GM18867 (cell line): Measurements from ENCODE around the gene YBX1.
"Not testable (repeated sequence)": the region's sequence is repeated elsewhere in the genome, so short reads cannot be mapped to it uniquely, and the experiment has no call there.

Source experiments
- ATAC-seq: cut with Tn5 transposase; IDR thresholded peaks from one replicate; pipeline ENCODE4 v1.9.1; 2021; ENCODE audit warnings: mild to moderate bottlenecking, moderate library complexity; ENCODE audit not compliant: unreplicated experiment

YBX1 gene

DNA sequence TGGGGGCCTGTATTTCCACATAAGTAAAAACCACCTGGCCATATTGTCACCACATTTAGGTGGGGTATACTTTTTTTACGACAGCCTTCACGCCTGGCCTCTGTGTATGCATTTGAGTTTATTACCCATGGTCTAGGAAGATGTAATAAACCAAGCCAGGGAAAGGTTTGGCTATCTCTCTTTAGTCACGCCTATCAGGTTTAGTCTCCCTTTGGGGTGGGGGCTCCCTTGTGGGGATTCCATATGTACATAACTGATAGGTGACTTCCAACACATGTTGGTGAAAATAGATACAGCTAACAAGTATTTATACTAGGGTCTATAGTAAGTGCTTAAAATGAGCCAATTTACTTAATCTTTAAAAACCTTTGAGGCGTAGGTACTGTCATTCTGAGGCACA, 4.2 kb downstream of the YBX1 start:
- ATAC-seq = no peak

DNA sequence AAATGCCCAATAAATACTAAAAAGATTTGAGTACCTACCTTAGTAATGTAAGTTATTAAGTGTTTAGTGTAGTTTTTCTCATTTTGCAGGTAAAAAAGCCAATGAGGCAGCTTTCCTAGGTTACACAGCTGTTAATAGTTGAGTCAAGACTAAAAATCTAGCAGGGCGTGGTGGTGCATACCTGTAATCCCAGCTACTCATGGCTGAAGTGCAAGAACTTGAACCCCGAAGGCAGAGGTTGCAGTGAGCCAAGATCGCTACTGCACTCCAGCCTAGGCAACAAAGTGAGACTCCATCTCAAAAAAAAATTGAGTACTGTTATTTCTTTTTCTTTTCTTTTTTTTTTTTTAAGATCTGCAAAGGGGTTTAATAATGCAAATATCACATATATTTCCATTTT, 7.7 kb downstream of the YBX1 start:
- no peak for ATAC-seq

DNA sequence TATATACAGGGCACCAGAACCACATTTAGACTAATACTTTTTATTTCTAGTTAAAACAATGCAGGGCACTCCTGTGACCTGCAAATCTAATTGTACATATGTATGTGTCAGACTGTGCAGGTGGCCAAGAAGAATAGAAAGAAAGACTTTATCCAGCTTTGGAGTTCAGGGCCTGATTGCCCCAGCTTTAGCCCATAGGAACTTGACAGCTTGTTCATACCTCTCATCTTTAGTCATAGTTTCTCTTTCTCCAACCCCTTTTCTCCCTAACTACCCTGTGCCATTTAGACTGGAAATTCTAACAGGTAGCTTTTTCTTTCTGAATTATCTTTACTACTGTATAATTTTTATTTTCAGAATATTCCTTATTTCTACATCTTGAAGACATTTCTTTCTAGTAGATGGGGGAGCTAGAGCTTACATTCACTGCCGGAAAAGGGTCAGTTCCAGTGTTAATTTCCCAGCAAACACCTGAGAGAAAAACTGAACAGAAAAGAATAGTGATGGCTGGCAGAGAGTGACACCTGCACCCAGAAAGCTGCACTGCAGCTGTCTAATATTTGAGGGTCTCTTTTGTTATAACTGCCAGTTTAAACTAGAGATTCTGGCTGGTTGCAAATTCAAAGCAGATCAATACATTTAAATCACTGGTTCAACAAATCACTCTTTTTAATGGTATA, 8.4 kb downstream of the YBX1 start:
- no peak for ATAC-seq

DNA sequence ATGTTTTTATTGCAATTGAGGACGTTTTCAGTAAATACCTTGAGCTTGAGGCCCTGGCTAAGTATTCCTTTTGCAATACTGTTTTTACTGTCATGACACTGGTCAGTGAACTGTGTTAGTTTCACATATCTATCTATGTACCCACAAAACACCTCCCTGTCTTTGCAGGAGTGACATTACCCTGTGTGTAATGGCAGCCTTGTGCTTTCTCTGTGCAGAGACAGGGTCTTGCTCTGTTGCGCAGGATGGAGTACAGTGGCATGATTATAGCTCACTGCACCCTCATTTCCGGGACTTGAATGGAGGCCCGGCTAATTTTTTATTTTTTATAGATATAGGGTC, 8.9 kb downstream of the YBX1 start:
- ATAC-seq = no peak

DNA sequence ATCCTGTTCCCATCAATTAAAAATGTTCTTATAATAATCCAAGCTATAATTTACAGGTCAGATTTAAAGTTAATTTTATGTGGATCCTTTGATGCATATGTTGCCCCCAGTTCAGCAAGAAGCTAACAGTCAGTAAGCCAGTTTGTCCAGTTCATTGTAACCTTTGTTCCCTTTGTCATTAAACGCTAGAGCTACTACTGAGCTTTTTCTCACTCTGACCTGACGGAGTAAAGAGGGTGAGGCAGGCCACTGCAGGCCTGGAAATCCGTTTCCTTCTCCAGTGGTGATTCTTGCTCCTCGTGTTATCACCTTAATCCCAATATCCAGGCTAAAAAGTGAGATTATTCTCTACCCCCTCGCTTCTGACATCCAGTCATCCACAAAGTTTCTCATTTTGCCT, 10.2 kb downstream of the YBX1 start:
- ATAC-seq = no peak

DNA sequence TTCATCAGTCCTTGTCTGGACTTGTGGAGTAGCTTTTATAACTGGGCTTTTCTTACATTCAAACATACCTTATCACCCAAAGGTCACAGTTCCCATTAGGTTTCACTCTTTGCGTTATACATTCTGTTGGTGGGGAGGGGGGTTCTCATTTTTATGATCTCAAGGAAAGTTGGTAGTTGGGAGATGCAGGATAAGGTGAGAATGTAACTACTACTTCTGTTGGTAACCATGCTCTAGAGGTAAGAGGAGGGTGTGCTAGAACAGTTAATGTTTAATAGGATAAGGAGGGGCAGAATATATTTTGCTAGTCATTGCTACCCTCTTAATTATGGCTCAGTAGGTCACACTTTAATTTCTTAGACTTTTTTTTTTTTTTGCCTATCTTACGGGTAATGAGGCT, 10.7 kb downstream of the YBX1 start:
- no peak for ATAC-seq

DNA sequence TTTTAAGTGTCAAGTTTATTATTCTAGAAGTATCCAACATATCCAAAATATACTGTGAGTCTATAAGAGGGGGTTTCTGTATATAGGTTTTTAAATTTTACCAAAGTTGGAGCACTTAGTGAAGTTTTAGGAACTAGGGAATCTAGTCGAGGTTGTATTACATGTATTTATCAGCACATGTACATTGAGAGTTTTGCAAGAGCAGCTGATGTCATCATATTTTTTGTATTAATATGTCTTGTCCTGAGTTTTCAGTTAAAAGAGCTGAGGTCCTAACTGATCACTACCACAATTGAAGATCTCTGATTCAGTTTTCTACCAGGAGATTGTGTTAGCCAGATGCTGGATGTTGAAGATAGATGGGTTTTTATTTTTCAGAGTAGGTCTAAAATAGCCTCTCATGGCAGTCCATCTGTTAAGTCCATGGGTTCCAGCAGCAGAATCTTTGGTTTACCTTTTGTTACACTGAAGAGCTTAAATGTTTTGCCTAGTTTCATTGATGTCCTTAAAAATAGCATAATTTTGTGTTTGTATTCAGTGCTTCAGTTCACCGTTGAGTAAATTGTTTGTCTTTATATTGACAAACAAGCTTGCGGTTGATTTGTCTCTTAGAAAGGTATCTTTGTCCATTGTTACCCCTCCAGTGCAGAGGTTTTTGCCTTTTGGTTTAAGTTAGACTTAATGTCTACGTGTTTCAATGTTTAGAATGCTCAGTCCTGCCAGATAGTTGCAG, 16.0 kb downstream of the YBX1 start:
- no peak for ATAC-seq

DNA sequence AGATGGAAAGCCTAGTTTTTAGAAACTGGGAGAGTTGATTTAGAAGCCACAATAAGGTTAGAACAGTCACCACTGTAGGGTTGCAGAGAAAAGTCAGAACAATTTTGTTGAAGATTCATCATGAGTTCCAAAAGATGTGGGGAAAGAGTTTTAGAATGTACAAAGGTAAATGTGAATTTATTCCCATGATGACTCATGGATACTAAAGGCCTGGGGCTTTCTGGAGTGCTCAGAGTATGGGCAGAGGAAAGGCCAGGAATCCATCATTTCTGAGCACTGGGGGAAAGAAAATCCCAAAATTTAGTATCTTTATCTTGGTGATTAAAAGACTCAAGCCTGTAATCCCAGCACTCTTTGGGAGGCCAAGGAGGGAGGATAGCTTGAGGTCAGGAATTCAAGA, 17.8 kb downstream of the YBX1 start:
- no peak for ATAC-seq

DNA sequence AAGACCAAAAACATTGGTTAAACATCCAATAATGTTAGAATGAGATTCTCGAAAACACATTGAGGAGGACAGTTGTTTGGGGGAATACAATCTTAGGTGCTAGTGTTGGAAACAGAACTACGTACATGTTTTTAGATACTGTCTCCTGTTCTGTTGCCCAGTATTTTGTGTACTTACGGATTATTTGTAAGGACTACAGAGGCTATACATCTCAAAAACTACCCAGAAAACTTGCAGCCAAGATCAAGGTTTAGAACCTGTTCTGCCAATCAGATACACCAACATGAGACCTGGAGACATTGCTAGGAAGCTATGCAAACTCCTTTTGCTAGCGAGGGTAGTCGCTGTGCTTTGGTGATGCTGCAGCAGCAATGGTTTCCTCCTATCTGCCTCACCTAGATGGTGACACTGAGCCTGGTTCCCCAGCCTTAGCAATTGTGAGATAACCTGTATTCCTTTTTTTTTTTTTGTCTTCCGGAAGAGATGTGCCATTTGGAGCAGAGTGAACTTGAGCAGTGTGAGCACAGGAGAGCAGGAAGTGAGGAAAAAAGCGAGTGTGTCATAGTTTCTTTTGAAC, 21.8 kb downstream of the YBX1 start:
- ATAC-seq = no peak

DNA sequence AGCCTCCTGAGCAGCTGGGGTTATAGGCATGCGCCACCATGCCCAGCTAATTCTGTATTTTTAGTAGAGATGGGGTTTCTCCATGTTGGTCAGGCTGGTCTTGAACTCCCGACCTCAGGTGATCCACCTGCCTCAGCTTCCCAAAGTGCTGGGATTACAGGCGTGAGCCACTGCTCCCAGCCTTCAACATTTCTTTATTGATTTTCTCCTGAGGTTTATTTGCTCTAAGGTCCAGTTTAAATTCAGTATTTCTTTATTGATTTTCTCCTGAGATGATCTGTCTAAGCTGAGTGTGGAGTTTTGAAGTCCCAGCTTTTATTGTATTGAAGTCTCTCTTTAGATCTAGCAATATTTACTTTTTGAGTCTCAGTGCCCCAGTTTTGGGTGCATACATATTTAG, 30.6 kb downstream of the YBX1 start:
- ATAC-seq = not testable (repeated sequence)

DNA sequence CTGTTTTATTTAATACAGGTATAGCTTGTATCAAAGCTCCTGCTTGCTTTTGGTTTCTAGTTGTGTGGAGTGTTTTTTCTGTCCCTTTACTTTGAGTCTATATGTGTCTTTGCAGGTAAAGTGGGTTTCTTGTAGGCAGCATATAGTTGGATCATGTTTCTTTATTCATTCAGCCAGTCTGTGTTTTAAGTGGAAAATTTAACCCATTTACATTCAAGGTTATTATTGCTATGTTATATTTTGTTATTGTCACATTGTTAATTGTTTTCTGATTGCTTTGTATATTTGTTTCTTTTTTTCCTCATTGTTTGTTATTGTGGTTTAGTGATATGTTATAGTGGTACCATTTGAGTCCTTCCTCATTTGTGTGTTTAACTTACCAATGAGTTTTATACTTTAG, 31.1 kb downstream of the YBX1 start:
- no peak for ATAC-seq

DNA sequence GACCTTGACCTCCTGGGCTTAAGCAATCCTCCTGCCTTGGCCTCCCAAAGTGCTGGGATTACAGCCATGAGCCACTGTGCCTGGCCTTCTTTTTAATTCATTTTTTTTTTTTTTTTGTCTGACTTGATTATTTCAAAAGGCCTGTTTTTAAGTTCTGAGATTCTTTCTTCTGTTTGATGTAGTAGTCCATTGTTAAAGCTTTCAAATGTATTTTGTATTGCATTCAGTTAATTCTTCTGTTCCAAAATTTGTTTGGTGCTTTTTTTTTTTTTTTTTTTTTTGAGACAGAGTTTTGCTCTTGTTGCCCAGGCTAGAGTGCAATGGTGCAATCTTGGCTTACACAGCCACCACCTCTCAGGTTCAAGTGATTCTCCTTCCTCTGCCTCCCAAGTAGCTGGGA, 32.2 kb downstream of the YBX1 start:
- not testable (repeated sequence) for ATAC-seq

DNA sequence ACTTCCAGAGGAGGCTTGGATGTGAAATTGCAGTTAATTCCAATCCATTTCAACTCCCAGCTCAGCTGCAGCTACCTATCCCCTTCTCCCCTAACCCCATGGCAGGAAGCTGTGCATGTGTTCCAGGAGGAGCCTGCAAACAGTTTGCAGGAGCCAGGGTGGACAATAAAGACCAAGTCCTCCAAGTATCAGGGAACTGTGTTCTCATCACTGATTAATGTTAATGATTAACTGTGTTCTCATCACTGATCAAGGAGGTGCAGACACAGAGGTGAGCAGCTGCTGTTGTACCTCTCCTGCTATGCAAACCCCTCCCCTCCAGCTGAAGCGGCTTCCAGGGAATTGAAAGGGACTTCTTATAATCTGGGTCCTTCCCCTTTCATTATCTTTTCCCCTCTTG, 38.6 kb downstream of the YBX1 start:
- no peak for ATAC-seq

DNA sequence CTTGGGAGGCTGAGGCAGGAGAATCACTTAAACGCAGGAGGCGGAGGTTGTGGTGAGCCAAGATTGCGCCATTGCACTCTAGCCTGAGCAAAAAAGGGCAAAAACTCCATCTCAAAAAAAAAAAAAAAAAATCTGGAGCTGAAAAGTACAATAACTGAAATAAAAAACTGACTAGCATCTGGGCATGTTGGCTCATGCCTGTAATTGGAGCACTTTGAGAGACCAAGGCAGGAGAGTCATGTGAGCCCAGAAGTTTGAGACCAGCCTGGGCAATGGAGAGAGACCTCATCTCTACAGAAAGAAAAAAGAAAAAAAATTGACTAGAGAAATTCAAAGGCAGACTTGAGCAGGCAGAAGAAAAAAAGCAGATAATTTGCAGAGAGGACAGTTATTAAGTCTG, 39.7 kb downstream of the YBX1 start:
- no peak for ATAC-seq

DNA sequence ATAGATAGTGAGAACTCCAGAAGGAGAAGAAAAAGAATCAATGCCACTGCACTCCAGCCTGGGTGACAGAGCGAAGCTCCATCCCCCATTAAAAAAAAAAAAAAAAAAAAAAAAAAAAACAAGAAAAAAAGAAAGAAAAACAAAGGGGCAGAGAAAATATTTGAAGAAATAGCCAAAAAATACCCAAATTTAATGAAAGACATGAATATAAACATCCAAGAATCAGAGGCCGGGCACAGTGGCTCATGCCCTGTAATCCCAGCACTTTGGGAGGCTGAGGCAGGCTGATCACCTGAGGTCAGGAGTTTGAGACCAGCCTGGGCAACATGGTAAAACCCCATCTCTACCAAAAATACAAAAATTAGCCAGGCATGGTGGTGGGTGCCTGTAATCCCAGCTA, 40.2 kb downstream of the YBX1 start:
- ATAC-seq = not testable (repeated sequence)

DNA sequence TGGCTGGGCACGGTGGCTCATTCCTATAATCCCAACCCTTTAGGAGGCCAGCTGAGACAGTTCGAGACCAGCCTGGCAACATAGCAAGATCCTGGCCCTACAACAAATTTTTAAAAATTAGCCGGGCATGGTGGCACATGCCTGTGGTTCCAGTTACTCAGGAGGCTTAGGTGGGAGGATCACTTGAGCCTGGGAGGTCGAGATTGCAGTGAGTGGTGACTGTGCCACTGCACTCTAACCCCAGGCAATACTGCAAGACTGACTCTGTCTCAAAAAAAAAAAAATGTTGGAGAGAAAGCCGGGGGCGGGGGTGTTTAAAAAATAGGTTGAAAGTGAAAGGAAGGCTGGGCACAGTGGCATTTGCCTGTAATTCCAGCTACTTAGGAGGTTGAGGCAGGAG, 41.3 kb downstream of the YBX1 start:
- ATAC-seq = no peak

DNA sequence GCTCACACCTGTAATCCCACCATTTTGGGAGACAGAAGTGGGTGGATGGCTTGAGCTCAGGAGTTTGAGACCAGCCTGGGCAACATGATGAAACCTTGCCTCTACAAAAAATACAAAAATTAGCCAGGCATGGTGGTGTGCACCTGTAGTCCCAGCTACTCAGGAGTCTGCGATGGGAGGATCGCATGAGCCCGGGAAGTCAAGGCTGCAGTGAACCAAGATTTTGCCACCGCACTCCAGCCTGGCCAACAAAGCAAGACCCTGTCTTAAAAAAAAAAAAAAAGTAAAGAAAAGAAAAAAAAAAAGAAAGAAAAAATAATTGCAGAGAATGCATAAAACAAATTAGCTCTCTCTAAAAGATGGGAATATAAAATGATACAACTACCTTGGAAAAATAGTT, 43.6 kb downstream of the YBX1 start:
- ATAC-seq = not testable (repeated sequence)

DNA sequence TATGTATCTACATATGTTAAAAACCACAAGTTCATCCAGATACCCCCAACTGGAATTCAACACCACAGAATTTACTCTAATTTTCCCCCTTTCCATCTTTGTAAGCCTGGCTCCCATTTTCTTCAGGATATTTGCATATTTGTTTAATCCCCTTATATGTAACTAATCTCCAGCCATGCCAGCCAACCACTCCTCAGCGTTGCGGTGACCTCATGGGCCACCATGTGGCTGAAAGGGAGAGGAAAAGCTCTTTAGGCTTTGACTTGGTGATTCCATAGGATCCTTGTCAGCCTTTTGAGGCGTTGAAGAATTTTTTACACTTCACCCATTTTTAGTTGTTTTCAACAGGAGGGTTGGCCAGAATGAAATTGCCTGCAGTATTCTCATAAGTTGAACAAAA, 47.8 kb downstream of the YBX1 start:
- no peak for ATAC-seq

DNA sequence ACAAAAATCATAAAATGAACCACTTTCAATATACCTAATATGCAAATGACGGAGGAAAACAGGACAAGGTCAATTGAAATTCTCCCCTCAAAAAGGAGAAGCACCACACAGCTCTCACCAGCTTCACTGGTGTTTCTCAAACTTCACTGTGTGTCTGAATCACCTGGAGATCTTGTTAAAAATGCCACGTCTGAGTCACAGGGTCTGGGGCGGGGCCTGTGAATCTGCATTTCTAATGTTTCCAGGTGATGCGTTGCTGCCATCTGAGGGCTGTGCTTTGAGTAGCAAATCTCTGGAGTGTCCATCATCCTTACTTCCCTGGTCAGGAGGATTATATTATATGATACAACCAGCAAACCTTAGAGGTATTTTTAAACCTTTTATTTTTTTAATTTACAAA, 48.8 kb downstream of the YBX1 start:
- no peak for ATAC-seq

DNA sequence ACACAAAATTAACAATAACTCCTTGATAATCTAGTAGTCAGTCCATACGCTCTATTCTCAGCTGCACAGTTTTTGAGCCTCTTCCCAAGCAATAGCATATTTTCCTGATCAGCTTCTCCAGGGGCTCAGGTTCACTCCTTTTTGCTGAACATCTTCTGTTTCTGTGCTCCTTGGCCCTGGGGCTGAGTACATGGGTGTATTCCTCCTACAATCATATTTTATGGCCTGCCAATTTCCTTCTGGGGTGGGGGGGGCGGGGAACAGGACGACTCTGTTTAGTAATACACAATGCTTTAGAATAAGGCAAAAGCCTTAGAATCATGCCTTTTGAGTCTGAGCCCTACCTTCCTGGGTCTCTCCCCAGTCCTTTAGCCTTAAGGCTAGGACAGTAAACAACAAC, 49.4 kb downstream of the YBX1 start:
- ATAC-seq = no peak

DNA sequence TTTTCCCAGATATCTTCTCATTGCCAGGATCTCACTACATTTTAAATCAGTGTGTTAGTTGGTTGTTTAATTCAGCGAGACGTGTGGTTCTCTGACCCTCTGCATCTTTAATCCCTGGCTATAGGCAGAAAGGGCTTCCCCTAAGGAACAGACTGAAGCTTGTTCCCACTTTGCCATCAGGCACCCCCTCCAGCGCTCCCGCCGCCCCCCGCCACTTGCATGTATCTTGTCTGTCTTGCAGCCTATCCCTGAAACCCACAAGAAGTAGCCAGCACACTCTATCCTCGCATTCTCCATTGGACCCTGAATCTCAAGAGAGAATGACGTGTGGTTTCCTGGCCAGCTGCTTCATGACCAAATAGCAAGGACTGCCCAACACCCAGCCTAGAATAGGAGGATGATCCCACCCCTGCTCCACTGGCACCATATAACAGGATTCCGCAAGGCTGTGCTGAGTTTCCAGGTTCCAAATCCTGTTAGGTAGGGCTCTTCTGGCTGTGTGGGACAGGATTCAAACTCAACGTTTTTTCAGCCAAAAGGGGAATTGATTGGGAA, 50.0 kb downstream of the YBX1 start:
- no peak for ATAC-seq
